Measurements from ENCODE around the gene TEKT4. TPM values are rescaled to one million over a fixed set of nuclear protein-coding genes. Genes with fewer than 3 reads are reported as not detected.

Gene TEKT4
- polyA plus RNA-seq, result not detected in 2 replicates

DNA sequence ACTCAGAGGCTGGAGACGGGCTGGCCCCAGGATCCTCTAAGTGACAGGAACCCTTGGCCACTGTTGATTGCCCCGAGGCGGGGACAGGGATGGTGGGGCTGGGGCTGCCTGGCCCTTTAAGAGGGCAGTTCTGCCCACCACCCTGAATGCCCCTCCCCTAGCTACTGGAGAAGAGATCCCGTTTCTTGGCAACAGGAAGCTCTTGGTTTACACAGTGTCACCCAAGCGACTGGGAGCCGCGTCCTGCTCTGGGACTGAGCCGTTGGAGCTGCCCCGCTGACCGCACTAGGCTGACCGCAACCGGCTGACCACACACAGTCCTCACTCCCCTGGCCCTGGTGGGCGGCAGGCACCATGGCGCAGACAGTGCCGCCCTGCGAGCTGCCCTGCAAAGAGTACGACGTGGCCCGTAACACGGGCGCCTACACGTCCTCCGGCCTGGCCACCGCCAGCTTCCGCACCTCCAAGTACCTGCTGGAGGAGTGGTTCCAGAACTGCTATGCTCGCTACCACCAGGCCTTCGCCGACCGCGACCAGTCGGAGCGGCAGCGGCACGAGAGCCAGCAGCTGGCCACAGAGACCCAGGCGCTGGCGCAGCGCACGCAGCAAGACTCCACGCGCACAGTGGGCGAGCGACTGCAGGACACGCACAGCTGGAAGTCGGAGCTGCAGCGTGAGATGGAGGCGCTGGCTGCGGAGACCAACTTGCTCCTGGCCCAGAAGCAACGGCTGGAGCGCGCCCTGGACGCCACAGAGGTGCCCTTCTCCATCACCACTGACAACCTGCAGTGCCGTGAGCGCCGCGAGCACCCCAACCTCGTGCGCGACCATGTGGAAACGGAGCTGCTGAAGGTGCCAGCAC lies at the start of gene TEKT4:
Gene TEKT4, plus strand, starts transcription at position 205 of the 862 bp plus-strand sequence. Its CDS starts 150 bp downstream, at position 355.

Other genes with a start within 250 kb of the TEKT4 start
- gene MAL, start 154.3 kb downstream of the TEKT4 start, polyA plus RNA-seq, result 60.2 and 73.7 TPM in 2 replicates